Epithelial cell of prostate (primary cell): ENCODE results near the gene POU2AF3.

Experiments
- DNase-seq: peaks from one replicate; pipeline ENCODE4 v3.0.0-alpha.2; 2011; ENCODE audit warnings: low read depth, low spot score
- H3K27ac ChIP-seq: fragments of 450-650 bp; 2 replicates; pipeline ENCODE4 v1.5.1; 2017; ENCODE audit warnings: mild to moderate bottlenecking

The POU2AF3 gene

DNA sequence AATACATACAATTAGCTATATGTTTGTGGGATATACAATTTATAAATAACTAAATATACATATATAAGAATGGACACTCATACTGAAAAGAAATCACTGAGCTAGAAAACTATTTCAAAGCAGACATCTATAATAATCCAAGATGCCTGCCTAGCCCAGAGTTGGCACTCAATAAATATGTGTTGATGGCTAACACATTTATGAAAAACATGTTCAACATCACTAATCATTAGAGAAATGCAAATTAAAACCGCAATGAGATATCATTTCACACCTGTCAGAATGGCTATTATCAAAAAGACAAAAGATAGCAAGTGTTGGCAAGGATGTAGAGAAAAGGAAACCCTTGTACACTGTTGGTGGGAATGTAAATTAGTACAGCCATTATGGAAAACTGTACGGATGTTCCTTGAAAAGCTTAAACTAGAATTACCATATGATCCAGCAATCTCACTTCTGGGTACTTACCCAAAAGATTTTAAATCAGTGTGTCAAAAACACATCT, 50.9 kb downstream of the POU2AF3 start:
- H3K27ac ChIP-seq: no peak overlapping the region
- DNase-seq: no peak

DNA sequence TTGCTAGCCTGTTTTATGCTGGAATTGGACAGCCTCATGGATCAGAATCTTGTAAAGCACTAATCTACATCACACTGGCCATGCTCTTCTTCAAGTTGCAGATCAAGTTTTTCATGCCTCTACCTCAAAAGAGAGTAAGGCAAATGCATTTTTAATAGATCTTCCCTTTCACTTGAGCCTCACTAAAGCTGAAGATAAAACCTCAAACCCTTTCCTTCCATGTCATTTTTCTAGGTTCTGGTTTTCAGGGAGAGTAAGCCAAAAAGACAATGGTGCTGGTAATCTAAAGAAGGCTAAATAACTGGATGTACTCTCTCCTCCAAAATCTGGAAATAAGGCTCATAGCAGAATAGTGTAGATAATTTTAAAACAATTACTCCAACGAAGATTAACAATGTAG, 52.5 kb downstream of the POU2AF3 start:
- DNase-seq: no peak
- H3K27ac ChIP-seq: no peak overlapping the region

DNA sequence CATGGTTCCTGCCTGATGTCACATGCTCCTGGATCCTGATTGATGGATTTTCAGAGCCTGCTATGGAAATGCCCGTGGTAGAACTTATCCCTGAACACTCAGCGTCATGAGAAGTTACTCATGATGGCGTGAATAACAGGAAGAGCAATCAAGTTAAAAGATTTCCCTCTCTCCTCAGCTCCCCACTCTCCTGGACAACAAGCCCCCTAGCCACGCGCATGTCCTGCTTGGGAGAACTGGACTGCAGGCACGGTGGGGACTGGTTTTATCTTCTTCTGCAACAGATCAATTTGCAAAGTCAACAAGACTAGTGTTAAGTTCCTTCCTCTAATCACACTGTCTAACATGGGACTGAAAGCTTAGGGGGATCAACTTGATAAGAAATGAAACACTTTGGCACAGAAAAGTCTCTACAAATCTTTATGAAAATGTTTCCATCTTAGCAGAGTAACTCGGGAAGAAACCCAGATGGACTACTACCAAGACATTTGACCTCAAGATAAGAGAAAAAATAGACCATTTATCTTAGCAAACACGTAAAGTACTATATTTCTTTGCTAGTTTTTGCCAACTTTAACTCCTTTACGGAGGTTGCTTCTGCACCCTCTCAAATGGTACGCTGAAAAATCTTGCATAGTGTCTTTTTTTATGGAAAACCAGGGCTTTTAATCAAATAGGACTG, 53.2 kb downstream of the POU2AF3 start:
- H3K27ac ChIP-seq: no peak overlapping the region
- DNase-seq: no peak

DNA sequence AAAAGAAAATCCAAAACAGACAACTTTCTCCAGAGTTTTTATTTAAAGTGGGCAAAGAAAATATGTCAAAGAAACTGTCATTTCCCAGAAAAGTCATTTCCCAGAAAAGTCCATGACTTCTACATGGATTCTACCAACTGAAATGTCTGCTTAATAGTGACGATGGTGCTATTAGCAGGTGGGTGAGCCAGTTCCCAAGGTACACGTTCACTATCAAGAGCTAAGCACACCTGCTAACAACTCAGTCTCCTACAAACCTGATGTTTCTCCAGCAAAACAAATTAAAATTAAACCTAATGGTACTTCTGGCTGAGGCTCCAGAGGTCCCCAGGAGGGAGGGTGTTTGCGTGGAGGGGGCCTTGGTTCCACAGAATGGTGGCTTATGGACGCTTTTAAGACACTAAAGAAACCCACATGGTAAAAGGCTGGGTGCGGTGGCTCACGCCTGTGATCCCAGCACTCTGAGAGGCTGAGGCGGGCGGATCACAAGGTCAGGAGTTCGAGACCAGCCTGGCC, 53.9 kb downstream of the POU2AF3 start:
- DNase-seq: no peak
- no peak overlapping the region for H3K27ac ChIP-seq

- H3K27ac ChIP-seq: no peak overlapping the region
- DNase-seq: no peak
Measured at GRCh38 chr11:111352935-111353710, 54.8 kb downstream of the POU2AF3 start.

DNA sequence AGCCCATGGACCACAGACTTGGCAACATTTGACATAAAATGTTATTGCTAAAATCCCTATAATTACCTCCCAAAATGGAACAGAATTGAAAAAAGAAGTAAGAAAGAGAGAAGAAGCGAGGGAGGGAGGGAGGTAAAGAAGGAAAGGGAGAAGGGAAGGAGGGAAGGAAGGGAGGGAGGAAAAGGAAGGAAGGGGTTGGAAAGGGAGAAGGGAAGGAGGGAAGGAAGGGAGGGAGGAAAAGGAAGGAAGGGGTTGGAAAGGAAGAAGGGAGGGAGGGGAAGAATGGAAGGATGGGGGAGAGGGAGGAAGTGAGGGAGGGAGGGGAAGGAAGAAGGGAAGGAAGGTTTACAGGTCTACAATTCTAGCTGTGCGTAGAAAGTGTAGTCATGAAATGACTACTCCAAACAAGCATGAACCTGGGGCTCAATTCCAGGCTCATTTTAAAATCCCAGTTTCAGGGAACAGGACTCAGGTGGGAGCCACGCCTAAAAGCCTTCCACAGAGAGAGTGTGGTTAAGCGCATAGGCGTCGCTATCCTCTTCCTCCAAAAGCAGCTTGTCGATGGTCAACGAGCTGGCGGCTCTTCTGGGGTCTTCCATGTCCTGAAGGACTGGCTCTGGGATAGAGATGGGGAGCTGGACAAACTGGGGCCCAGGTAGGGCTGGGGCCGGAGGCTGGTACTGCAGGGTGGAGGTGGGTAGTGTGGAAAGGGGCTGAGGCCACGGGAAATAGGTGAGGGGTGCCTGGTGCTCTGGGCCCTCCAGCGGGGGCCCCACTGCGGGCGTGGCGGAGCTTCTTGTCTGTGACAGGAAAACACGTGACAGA, 55.6 kb downstream of the POU2AF3 start:
- DNase-seq: no peak
- H3K27ac ChIP-seq: no peak overlapping the region

DNA sequence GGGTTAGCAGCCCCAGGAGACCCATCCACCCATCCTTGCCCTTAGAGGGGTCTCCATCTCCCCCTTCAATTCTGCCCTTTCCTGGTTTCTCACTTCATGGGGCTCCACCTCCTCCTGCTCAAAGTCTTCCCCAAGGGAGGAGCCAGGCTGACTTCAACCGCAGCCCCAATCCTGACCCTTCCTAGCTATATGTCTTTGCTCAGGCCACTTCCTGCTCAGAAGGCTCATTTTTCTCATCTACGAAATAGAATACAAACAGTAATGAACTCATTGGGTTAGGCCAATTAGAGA, 56.2 kb downstream of the POU2AF3 start:
- no peak for DNase-seq
- no peak overlapping the region for H3K27ac ChIP-seq

DNA sequence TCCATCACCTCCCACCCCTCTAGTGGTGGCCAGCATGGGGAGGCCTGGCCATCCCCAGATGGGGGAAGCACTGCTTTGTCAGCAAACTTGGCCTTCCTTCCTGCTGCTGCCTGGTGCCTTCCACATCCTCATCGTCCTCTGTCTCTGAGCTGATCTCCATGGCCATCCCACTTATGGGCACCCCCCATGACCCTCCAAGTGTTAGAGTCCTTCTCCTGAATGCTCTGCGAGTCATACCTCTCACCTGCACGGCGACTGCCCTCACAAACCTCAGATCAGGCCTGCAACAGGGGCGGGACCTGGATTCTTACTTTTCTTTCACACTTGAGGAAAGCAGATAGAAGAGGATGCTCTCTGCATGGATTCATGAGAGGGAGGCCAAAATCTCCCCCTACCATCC, 56.8 kb downstream of the POU2AF3 start:
- DNase-seq: no peak
- H3K27ac ChIP-seq: no peak overlapping the region

DNA sequence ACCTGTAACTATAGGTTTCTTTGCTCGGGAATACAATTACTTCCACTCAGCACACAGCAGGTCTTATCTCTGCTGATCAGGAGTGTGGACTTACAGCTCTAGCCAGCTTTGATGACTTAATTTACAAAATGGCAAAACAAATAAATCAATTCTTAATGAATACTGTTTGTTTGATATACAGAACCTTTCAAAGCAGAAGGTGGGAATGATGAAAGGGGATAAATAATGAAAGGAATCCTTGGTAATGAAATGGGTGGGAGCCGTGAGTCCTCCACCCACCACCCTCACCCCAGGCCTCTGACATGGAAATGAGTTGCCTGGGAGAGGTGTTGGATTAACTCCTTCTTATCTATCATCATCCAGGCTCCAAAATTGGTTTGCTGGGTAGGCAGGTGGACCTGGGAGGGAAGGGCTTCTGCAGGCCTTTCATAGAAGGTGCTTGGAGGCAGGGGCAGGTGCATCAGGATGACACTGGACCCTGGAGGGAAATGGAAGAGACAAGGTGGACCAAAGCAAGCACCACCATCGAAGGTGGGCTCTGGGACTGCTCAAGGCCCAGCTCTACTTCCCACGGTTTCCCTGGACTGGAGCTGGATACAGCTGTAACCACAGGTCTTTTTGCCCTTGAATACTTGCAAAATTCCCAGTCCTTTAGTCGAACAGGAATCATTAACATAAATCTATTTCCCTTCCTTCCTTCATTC, 57.8 kb downstream of the POU2AF3 start:
- H3K27ac ChIP-seq: no peak overlapping the region
- DNase-seq: no peak

DNA sequence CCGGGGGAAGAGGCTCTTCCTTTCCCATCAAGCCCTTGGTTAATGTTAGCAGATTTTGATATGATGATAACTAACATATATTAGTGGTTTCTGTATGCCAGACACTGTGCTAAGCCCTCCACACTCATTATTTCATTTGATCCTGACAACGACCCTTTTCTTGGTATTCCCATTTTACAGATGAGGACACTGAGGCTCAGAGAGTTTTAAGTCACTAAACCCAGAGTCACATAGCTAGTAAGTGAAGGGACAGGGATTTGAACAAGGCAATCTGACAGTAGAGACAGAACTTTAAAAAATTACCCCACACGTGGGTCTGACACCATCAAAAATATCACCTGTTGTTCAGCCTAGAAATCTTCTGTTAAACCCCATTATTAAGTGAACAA, 58.3 kb downstream of the POU2AF3 start:
- no peak for DNase-seq
- H3K27ac ChIP-seq: no peak overlapping the region

- DNase-seq: no peak
- H3K27ac ChIP-seq: no peak overlapping the region
Measured at GRCh38 chr11:111357150-111358037, 59.0 kb downstream of the POU2AF3 start.
